HG02588 (cell line): ENCODE data around the gene TUT7.
A peak's percentile ranks its signal among the peaks of the same experiment; 100 is the strongest.
"Not testable (repeated sequence)": the region's sequence is repeated elsewhere in the genome, so short reads cannot be mapped to it uniquely, and the experiment has no call there.

ENCODE experiments used
- ATAC-seq: cut with Tn5 transposase; IDR thresholded peaks from one replicate; pipeline ENCODE4 v1.9.1; 2021; ENCODE audit warnings: mild to moderate bottlenecking, moderate library complexity; ENCODE audit not compliant: unreplicated experiment

Gene TUT7

DNA sequence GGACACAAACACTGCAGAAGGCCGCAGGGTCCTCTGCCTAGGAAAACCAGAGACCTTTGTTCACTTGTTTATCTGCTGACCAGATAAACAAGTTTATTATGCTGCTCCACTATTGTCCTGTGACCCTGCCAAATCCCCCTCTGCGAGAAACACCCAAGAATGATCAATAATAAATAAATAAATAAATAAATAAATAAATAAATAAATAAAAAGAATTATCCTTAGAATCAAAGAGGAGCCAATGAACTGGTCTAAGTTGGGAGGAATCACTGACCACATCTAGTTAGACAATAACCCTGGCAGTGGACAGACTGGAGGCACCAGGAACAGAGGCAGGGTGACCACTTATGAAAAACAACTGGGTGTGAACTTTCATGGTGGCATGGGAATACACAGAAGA is 41.3 kb downstream of the TUT7 start:
- not testable (repeated sequence) for ATAC-seq

DNA sequence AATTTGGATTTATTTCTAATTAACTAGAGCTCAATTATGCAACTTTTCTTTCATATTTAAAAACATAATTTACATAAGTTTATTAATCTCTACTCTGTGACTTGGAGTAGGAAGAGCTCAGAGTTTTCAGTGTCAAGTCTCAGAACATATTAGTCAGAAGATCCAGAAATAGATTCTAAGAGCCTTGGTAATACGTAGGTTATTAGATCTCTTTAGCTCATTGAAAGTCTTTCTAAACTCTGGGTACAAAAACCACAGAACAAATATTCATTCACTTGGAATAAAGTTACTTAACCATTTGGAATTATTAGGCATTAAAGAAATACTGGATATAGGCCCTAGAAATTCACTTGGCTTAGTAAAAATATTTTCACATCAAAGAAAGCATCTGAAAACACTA is 45.5 kb downstream of the TUT7 start:
- no peak for ATAC-seq

DNA sequence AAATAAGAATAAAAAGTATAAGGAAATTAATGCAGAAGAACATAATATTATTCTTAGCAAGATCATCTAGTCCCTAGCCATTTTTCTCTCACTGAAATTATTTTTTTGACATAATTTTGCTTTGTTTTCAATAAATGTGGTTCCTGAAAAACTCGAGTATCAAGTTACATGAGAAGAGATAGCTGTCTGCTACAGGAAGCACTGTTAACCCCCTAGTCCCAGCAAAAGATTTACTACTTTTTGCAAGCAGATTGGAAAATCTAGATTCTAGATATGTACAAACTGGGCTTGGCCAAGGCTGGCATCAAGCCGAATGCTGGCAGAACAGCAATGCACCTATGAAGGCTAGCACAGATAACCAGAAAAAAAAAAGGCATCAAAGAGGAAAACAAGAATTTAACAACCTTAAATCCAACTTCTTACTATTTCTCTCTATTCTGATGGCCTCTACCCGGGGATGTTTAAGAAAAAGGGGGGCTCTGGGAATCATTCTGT is 49.9 kb downstream of the TUT7 start:
- ATAC-seq: no peak

DNA sequence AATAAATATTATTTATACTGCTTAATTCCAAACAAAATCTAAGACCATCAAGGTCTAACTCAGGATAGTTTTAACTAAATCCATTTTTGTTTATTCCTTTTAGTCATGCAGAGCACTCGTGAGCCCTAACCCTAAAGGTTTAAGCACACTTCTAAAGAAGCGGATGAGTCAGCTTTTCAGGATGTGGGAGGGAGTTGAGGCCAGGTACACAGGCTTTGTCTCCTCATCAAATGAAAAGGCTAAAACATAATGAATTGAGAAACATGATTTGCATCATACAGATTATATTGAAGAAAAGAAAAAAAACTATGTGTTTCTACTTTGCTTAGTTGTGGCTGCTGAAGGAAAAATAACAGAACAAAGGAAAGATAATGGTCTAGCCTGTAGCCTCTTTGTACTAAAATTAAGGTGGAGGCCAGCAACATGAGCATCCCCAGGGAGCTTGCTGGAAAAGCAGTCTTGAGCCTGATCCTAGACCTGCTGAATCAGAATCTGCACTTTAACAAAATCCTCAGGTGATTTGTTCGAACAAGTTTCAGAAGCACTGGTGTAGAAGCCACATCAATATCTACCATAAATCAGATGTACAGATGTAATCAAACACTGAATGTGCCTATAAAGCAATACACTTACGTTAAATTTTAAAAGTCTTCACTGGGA is 50.8 kb downstream of the TUT7 start:
- ATAC-seq: no peak

DNA sequence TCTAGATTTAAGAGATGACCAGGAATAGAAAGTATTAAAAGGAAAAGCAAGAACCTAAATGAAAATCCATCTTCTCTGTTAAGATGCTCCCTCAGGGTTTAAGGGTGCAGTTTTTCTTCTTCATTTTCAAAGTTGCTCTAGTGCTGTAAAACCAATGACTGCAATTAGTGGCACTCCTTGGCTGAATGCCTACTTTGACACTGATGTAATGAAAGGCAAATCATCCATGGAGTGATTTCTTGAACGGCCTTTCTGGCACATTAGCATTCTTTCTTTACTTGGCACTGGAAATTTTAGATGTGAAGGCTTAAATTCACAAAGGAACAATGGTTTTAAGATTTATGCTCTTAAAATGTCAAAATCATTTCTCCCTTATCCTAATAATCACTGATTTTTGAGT is 52.5 kb downstream of the TUT7 start:
- no peak for ATAC-seq

DNA sequence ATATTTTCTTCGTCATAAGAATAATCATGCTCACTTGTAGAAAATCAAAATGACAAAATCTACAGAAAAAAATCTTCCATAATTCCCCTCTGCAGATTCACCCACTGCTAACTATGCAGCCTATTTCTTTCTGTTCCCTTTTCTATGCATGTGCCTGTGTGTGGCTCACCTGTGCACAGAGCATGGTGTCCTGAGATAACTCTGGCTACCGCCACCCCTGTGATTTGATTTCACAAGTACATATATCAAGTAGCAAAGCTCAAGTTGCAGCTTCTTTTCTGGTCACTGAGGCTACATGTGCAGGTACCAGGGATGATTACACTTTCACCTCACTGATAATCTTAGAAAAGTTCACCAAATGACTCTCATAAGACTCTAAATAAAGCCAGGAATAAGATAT is 53.5 kb downstream of the TUT7 start:
- ATAC-seq: no peak

DNA sequence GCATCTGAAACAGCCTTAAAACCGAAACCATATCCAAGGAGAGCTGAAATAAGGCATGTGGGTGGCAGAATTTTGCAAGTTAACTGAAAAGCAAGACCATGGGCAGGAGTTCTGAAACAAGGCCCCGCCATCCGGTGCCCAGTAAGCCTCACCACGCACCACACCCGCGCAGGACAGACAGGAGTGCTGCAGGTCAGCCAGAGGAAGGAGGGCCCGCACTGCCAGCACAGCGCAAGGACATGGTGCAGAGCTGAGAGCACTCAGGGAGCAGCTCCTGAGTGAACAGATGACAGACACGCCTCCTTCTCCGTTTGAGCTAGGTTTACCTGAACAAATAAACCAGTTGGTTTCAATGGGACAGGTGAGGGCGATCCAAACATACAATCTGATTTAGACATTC is 55.3 kb downstream of the TUT7 start:
- no peak for ATAC-seq

DNA sequence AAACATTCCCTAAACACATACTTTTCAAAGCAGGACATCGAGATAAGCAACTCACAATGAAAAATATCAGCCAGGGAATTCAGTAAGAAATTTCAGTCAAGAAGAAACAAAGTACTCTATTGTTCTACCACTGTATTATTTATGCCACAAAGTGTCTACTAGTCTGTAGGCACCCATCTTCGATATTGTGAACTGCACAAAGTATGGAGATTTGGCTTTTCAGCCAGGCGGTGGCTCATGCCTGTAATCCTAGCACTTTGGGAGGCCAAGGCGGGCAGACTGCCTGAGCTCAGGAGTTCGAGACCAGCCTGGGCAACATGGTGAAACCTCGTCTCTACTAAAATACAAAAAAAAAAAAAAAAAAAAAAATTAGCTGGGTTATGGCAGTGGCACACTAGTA is 63.9 kb downstream of the TUT7 start:
- not testable (repeated sequence) for ATAC-seq

DNA sequence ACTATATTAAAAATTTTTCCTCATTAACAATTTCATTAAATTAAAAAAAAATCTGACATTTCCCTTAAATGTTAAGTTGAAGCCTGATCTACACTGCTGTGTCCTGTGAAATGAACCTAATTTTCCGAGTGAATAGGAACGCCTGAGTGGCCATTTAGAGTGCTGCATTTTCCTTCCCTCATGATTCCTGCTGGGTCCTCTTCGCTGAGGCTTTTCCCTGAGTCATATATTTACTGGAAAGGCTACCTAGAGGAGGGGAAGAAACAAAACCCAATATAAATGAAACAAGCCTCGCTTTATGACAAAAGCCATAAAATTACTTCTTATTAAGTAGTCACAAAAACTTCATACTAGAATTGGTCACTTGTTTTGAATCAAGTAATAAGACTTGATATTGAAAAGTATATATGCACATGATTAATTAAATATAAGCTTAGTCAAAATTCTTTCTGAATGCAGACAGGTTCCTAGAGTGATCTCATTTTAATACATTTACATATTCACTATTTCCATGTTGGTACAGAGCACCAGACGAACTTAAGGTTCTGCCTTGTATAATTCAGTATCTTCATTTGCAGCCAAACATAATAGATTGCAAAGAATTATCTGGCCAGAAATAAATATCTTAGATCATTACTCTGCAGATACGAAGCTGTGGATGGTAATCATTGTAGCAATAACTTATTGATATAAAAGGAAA is 65.6 kb downstream of the TUT7 start:
- ATAC-seq: no peak

DNA sequence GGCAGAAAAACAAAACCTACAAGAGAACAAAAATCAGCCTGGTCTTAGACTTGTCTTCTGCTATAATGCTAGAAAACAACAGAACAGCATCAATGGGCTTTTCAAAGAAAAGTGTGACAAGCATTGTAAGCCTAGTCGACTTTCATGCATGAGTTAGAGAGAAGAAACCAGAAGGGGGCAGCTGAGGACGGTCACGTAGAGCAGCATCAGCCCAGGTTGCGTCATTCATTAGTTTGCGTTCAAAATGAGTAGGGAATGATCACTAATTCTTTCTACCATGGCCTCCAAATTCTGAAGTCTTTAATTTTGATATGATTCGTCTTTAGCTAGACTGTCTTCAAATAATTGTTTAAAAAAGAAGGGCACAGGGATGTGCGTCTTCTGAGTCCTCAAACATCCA is 67.2 kb downstream of the TUT7 start:
- ATAC-seq: no peak

DNA sequence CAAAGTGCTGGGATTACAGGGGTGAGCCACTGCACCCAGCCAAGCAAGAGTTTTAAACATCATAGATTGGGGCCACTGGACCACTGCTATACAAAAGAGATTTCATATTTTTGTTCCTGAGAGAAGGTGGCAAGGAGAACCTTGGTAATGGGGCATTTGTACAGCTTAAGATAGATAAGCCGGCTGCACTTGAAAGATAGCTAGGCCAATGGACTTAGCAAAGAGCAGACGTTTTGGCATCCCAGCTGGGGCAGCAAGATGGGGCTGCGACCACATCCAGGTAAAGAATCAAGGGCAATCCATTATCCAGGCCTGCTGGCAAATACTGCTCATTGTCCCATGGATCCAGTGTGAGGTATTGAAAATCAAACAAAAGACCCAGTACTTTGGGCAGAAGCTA is 67.9 kb downstream of the TUT7 start:
- ATAC-seq: no peak

DNA sequence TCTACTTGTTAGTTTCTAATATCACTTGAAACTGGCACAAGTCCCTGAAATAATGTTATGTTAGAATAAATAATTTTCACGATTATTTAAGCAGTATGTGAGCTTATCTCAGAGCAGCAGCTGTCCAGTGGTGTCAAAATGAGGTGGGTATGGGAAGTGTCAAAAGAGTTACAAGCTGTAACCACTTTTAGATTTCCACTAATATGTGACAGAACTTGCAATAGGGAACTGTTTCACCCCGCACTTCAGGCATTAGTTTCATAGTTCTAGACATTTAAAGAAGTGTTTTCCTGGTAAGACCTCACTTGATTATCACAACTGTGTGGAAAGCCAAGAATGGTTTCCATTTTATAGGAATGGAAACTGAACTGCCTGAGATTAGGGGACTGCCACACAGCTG is 68.9 kb downstream of the TUT7 start:
- no peak for ATAC-seq

DNA sequence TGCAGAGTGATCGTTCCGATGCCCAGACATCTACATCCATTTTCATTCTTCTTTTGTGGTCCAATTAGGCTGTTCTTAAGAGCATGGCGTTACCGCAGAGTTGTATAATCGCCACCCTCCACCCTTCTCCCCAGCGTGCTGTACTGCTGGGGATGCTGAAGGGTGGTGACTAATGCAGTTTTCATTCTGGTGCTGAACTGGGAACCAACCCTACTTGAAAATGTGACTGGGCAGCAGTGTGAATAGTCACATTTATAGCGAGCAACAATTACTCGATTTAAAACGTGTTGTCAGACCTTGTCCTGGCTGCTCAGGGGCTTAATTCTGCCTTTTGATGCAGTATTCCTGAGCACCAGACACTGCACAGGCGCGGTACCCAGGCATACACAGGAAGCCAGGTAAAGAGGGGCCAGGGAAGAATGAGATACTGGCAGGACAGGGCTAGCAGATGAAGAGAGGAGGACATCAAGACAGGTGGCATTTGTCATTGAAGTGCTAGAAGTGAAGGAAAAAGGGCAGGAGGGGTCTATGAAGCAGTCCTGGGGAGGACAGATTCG is 71.2 kb downstream of the TUT7 start:
- ATAC-seq: peak; percentile 13

DNA sequence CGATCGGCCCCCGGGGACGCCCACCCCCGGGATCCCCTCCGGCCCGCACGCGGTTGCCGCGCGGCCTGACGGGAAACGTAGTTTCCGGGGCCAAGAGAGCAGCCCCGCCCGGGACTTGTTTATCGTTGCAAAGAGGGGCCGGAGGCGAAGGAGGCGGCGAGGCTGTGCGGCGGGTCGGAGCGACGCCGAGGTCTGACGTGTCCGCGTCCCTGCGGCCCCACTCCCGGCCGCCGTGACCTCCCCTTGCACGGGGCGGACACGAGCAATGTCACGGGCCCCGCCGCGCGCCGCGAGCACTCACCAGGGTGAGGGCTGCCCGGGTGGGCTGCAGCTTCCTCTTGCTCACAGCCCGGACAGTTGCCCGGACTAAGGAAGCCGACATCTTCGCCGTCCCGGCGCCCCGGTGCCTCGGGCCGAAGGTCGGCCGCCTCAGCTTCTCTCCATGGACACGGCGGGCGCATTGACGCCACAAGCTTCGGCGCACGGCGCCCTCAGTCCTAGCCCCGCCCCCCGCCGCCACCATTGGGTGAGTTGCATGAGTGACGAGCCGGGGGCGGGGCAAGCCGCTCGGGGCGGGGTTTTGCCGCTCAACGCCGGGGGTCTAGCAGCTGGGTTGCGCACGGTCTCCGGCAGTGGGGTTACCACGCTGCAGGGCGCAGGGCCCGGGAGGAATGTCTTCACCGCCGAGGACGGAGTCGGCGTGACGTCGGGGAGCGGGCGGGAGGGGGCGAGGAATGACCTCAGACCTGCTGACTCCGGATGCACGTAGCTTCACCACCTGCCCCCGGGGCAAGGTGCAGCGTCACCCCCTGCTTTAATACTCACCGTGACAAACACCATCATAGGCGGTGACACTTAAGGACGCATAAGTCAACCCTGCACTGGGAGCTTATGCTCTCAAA is 71.9 kb downstream of the TUT7 start, which contains the start of gene ISCA1:
TSS of gene ISCA1 (minus strand) at position 462 of the 902 bp plus-strand sequence. CDS start at position 382, 80 bp downstream.
- ATAC-seq: peak; percentile 75

DNA sequence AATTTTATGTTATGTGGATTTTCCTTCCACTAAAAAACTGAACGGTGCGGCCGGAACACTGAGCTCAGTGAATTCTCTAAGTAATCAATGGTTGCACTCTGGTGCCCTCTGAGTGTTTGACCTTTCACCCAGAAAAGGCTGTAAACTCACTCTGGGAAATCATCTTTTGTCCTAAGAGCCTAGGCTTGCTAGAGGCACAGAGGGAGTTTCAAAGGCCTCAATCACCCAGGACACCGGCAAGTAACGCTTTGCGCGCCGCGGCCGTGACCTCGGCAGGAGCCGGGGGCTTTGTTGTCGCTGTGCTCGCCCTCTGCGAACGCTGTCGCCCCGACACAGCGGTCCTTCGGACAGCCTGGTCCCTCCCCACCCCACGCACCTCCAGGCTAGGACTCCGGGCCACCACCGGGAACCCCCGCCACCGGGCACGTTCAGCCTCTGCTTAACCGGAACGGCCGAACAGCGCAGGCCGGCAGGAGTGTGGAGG is 72.6 kb downstream of the TUT7 start:
- ATAC-seq: peak; percentile 4

DNA sequence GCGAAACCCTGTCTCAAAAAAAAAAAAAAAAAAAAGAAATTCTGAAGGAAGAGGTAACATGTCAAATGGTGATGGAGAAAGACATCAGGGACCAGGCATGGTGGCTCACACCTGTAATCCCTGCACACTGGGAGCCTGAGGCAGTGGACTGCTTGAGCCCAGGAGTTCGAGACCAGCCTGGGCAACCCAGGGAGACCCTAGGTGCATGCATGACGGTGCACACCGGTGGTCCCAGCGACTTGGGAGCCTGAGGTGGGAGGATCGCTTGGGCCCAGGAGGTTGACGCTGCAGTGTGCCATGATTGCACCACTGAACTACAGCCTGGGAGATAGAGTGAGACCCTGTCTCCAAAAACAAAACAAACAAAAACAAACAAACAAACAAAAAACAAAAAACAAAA is 73.6 kb downstream of the TUT7 start:
- ATAC-seq: no peak

DNA sequence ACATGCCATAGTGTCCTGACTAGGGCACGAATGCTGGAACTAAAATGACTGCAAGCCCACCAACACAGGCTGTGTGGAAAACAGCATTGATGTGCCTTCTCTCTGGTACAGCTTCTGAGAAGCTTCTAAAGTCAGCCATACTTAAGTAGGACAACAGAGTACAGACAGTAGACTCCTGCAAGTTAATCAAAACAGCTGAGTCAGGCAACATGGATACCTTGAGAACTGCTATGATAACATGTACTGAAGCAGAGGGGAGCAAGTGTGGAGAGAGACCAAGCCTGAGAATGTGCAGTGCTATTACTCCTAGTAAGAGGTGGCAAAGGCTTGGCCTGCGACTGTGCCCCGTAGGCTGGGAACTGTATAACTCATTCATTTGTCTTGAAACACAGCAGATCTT is 74.4 kb downstream of the TUT7 start:
- no peak for ATAC-seq

DNA sequence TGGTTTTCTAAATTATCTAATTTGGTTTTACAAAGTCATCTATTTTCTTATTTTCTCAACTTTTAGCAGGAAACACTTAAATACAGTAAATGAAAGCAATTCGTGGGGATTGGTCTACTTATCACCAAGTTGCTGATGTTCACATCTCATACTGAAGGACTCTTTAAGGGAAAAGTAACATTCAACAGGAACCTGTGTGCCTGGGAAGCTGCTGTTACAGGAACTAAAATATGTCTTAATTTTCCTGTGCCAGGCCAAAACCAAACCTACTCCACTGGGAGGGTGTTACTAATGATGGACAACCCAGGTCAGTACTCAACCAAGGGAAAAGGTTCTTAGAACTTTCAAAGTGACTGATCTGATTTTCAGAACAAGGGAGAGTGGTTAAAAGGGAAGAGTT is 77.1 kb downstream of the TUT7 start:
- no peak for ATAC-seq

DNA sequence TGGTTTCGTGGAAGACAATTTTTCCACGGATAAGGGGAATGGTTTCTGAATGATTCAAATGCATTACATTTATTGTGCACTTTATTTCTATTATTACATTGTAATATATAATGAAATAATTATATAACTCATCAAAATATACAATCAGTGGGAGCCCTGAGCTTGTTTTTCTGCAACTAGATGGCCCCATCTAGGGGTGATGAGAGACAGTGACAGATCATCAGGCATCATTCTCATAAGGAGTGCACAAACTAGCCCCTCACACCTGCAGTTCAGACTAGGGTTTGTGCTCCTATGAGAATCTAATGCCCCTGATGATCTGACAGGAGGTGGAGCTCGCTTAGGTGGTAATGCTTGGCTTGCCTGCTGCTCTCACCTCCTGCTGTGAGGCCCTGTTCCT is 78.2 kb downstream of the TUT7 start:
- no peak for ATAC-seq

DNA sequence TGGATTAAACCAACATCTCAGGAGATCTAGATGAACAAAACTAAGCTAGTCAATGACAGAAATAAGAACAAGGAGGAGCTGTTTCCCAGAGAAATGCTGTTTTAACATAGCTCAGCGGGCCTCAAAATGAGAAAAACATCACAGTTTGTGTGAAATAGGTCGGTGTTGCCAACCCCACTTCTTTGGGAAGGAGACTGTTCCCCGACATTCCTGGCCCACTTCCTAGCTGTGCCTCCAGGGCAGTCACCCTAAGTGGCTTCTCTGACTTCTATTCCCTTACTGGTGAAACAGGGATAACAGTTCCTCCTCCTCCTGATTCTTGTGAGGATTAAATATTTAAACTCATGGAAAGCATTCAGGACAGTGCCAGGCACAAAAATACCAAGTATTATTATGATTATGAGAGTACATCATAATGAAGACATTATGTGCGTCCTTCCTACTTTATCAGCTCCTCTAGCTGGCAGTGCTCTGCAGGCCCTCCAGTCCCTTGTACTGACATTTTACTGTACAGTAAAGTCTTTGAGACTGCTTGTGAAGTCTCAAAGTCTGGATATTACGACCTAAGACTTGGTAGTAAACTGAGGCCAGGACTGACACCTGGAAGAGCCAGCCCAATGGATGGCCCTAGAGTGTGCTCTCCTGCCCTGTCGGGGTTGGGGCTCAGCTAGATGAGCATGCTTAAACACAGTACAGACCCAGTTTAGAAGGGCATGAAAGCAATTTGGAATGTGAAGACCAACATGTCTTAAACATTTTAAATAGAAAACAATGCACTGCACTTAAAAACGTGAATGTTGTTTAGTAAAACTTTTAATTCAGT is 79.2 kb downstream of the TUT7 start:
- no peak for ATAC-seq
